Raji (cell line): ENCODE data around the gene NDUFB4.

Experiments
- POLR2A ChIP-seq: IDR thresholded peaks from 2 replicates; pipeline ENCODE4 v1.6.1; 2011; ENCODE audit warnings: low read depth, low read length, control low read depth; ENCODE audit not compliant: insufficient read depth

Gene NDUFB4

DNA sequence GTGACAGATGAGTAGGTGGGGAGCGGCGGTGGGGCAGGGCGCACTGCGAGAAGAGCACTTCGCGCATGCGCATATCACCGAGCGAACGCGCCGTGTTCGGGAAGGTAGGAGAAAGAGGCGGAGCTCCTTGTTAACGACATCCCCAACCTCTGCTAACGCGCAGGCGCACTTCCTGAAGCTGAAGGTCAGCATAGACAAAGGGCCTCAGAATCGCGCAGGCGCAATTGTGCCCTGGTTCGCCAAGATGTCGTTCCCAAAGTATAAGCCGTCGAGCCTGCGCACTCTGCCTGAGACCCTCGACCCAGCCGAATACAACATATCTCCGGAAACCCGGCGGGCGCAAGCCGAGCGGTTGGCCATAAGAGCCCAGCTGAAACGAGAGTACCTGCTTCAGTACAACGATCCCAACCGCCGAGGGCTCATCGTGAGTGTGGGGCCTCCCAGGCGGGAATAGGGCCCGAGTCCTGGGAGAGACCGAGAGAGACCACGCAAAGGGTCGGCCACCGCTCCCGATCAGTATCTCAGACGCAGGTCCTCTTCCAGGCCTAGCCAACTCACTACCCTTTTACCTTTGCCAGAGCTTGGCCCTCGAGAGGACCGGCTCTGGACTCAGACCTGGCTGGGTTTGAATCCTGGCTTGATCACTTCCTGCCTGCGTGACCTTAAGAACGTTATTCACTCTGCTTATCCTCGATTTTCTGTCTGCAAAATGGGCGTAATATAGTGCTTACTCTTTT, at the start of gene NDUFB4:
Gene NDUFB4 (plus strand): TSS at position 221 of the 737 bp plus-strand sequence. CDS start 24 bp downstream, at position 245.
- TF ChIP-seq POLR2A = peak; percentile 91

DNA sequence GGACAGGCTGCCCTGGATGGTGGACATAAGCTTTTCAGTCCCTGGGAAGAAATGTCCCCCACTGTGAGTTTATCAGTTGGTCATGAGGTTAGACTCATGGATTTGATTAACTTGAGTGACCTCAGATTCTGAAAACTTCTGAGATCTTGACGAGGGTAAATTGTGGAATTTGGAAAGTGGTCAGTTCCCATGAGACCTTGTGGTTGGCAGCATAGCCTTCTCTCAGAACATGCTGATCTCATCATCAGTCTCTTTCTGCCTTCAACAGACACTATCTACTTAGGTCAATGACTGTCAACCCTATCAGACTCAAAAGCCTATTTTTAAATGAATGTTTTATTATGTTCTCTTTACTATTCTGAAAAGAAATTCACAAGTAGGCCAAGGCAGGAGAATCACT, 45.6 kb upstream of the NDUFB4 start:
- no peak for TF ChIP-seq POLR2A

GRCh38 chr3:120552184-120553172, 43.7 kb upstream of the NDUFB4 start:
- no peak for TF ChIP-seq POLR2A

- no peak for TF ChIP-seq POLR2A
Observed at GRCh38 chr3:120554812-120555606, 41.1 kb upstream of the NDUFB4 start.

- TF ChIP-seq POLR2A = no peak
Observed at GRCh38 chr3:120555657-120556509, 40.3 kb upstream of the NDUFB4 start.

- no peak for TF ChIP-seq POLR2A
Observed at GRCh38 chr3:120557115-120557514, 39.0 kb upstream of the NDUFB4 start.

GRCh38 chr3:120558771-120559241, 37.3 kb upstream of the NDUFB4 start:
- TF ChIP-seq POLR2A = no peak

GRCh38 chr3:120559242-120560061, 36.7 kb upstream of the NDUFB4 start:
- TF ChIP-seq POLR2A = no peak

GRCh38 chr3:120560304-120561250, 35.6 kb upstream of the NDUFB4 start:
- no peak for TF ChIP-seq POLR2A

GRCh38 chr3:120561251-120562045, 34.7 kb upstream of the NDUFB4 start:
- TF ChIP-seq POLR2A = no peak

- no peak for TF ChIP-seq POLR2A
Observed at GRCh38 chr3:120563356-120564022, 32.6 kb upstream of the NDUFB4 start.
